Cardiac septum (tissue), 1 donor: Measurements from ENCODE around the gene EDEM3. TPM values are rescaled to one million over a fixed set of nuclear protein-coding genes. Genes with fewer than 3 reads are reported as not detected.
A peak's percentile ranks its signal among the peaks of the same experiment; 100 is the strongest.
"Not testable (repeated sequence)": the region's sequence is repeated elsewhere in the genome, so short reads cannot be mapped to it uniquely, and the experiment has no call there.

Experiments used
- DNase-seq: peaks from one replicate; pipeline ENCODE4 v3.0.0-alpha.2; 2020; ENCODE audit warnings: low spot score
- intact Hi-C: fragments of 100-400 bp; cut with DNase I; formaldehyde crosslinking; loops from one replicate; pipeline ENCODE4 v1.14.0; 2022
- total RNA-seq: library from RNA; stranded (reverse); fragmentation: NEBNext Ultra II Directional; extraction: Animal tissue kit (Norgen Biotek cat#: 25700); gene quantifications from one replicate; pipeline ENCODE4 v1.2.1, GENCODE V29; 2021
- donor health status: DM: no; HTN: no; CAD: no.

Gene EDEM3
- total RNA-seq, 1 donor from 2014 or later = 18.5 TPM

- DNase-seq = no peak
- intact Hi-C loops = no loop called here
Observed at GRCh38 chr1:184685116-184685515, 69.5 kb downstream of the EDEM3 start.

GRCh38 chr1:184684285-184685074 lies 70.2 kb downstream of the EDEM3 start:
- intact Hi-C loops = no loop called here
- no peak for DNase-seq

GRCh38 chr1:184682956-184683355 lies 71.7 kb downstream of the EDEM3 start:
- DNase-seq = no peak
- intact Hi-C loops = no loop called here

GRCh38 chr1:184680611-184681225 lies 73.9 kb downstream of the EDEM3 start:
- intact Hi-C loops, DNase-seq: not testable (repeated sequence)

- intact Hi-C loops, DNase-seq: not testable (repeated sequence)
Observed at GRCh38 chr1:184679472-184679871, 75.2 kb downstream of the EDEM3 start.

DNA sequence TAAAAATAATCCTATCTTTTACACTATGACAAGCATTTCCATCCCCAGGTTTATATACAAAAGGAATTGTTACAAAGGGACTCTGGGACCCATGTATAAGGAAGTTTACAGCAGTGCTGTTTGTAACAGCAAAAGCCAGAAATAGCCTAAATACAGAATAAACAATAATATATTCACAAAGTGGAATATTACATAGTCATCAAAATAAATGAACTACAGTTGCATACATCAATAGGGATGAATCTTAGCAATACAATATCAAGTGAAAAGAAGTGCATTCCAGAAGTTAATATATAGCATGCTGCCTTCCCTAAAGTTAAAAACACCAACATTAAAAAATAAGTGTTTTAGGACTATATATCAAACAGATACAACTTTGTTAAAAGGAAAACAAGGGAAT lies 77.3 kb downstream of the EDEM3 start:
- intact Hi-C loops = no loop called here
- DNase-seq = no peak

DNA sequence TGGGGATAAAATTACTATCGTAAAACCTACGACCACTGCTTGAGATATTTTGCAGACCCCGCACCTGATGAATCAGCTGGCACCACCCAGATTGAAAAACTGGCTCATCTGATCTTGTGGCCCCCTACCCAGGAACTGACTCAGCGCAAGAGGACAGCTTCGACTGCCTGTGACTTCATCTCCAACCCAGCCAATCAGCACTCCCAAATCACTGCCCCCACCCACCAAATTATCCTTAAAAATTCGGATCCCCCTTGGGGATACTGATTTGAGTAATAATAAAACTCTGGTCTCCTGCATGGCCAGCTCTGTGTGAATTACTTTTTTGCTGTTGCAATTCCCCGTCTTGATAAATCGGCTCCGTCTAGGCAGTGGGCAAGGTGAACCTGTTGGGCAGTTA lies 81.4 kb downstream of the EDEM3 start:
- intact Hi-C loops = no loop called here
- no peak for DNase-seq

GRCh38 chr1:184672013-184672726 lies 82.5 kb downstream of the EDEM3 start:
- intact Hi-C loops = no loop called here
- DNase-seq = no peak

DNA sequence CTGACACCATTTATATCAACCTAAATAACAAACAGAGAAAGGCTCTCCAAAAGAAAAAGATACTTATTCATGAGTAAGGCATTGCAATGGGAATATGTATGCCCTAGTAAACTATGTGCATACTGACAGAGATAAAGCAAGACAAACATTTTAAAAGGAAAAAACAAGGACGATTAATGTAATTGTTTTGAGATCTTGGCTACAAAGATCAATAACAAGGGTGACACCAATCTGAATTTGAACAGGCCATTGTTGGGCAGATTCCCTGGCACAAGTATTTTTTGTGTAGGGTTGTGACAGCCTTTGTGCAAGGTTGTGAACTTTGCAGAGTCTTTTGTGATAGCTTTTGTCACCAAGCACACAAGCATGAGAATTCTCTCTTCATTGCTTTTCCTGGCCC lies 85.3 kb downstream of the EDEM3 start:
- intact Hi-C loops = no loop called here
- no peak for DNase-seq

DNA sequence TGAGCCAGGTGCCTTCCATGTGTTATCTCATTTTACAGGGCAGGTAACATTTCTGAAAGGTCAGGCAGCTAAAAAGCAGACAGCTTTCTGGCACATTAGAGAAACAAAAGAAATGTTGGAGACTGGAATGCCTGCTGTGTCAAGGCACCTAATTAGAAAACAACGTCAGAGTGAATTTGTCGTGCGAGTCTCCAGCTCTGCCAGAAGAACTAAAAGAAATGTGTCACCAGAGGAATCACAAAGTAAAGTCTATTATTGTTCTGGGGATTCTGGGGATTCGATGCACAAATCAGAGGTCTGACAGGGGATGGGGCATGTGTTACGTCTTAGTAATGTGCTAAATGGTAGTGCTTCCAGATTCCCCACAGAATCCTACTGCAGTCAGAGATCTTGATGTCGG lies 89.3 kb downstream of the EDEM3 start:
- DNase-seq = no peak
- intact Hi-C loops = loop anchor here (2.0 kb wide), 2 partner anchors 103 to 277 kb away; no protein-coding TSS in a partner anchor

DNA sequence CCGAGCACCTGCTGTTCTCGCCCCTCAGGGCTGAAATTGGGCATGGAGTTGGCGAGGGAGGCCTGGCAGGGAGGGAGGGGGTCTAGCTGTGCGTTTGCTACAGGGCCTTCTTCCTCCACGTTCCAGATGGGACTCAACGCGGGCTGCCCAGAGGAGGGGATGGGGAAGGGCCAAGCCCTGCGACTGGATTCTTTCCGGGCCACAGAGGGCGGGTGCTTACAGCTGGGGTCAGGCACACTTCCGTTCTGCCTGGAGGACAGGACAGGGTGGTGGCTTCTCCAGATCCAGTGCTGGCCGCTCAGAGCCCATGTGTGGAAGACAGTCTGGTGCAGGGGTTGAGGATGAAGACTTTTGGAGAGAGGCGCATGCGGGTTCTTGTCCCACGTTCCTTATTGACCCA lies 90.0 kb downstream of the EDEM3 start:
- intact Hi-C loops = loop anchor here (1.0 to 5.0 kb wide), 5 partner anchors 102 to 589 kb away; no protein-coding TSS in a partner anchor
- DNase-seq = no peak

DNA sequence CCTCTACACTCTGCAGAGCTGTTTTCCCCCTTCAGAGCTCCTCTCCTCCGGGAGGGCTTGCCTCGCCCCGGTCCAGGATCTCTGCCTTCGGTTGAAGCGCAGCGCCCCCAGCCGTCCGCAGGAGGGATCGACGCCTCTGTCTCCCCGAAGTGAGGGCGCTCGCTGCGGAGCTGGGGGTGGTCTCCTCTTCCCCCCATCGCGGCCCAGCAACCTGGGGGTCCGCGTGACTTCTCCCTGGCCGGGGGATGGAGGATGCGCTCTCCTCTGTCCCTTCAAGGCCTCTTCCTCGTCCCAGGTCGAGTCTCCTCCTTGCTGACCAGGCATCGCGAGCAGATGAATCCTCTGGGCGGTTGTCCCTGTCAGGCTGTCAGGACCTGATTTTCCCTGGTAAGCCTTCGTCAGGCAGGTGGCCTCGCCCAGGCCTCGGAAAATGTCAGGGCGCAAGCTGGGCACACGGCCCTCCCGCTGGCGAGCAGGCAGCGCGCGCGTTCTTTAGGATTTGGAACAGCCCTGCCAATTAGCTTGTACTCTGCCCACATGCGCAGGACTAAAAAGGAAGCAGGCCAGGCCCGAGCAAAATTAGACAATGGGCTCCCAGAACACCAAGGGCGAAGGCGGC lies 90.5 kb downstream of the EDEM3 start:
- peak; percentile 84 for DNase-seq
- intact Hi-C loops = loop anchor here (1.0 to 5.0 kb wide), 5 partner anchors 101 to 589 kb away; no protein-coding TSS in a partner anchor

DNA sequence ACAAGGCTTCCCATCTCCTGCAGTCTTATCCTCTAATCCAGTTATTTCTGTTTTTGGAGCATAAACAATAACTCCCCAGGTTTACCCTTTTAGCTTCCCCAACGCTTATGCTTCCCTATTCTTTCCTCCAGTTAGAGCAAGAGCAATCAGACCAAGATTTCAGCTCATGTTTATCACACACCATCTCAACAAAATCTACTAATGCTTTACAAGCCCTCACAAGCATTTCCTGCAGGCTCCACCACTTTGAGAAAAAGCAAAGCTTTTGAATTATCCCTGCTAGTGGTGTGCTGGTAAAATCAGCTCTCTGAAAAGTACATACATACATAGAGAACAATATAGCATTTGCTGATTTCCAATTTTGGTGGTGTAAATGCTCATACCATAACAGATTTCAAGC lies 92.9 kb downstream of the EDEM3 start:
- DNase-seq = no peak
- intact Hi-C loops = loop anchor here (5.0 kb wide), 2 partner anchors 180 to 420 kb away; no protein-coding TSS in a partner anchor

GRCh38 chr1:184660462-184661191 lies 94.0 kb downstream of the EDEM3 start:
- intact Hi-C loops = loop anchor here (5.0 kb wide), 2 partner anchors 178 to 418 kb away; no protein-coding TSS in a partner anchor
- DNase-seq = no peak

- intact Hi-C loops = no loop called here
- no peak for DNase-seq
Observed at GRCh38 chr1:184658055-184658454, 96.6 kb downstream of the EDEM3 start.

DNA sequence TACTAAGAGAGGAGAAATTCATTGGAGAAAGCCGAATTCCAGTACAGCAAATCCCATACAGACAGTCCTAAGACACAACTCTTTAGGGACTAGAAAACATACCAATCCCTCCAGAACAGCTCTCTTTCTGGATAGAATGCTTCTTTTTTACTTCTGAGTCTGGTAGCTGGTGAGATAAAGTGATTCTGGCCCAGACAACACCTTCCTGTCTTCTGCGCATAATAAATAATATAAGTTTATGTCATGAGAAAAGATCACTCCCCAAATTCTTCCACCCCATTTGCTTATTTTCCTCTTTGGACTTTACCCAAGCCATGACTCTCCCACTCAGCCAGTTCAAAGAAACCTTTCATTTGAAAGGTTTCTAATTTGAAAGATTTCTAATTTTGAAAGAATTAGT lies 98.4 kb downstream of the EDEM3 start:
- intact Hi-C loops = no loop called here
- no peak for DNase-seq

- no peak for DNase-seq
- intact Hi-C loops = no loop called here
Observed at GRCh38 chr1:184655185-184655584, 99.5 kb downstream of the EDEM3 start.

DNA sequence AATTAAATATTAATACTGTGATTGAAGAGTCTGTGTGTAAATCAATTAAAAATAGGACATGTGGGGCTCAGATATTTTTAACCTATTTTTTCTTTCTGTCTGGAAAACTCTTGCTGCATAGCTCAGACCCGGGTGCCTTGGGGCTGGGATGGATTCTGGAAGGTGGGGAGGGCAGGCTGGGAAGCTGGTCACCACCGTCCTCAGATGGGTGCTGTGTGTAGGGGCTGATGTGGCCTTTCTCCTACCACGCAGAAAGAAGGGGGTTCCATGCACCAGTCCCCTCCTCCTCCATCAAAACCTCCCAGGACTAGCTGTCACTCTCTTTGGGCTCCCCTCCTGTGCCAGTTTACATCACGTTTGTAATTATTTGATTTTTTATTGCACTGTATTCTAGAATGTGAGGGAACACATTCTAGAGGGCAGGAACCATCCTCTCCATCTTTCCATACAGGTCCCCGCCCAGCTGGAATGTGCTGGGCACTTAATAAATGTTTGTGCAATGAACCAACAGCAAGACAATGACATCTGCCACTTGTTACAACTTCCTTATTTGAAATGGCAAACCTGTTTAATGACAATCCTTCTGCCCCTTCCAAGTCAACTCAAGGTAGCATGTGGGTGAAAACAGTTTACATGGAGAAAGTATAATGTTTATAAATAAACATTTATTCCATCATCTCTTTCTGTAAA lies 104.3 kb downstream of the EDEM3 start:
- intact Hi-C loops = no loop called here
- no peak for DNase-seq

GRCh38 chr1:184649451-184649888 lies 105.2 kb downstream of the EDEM3 start:
- DNase-seq = no peak

More at GRCh38 chr1:184649451-184649888, 105.2 kb downstream of the EDEM3 start:
- intact Hi-C loops = no loop called here
